Measurements from ENCODE around the gene FTCD. TPM values are rescaled to one million over a fixed set of nuclear protein-coding genes. Genes with fewer than 3 reads are reported as not detected.

FTCD gene
- total and polyA plus RNA-seq, 9 of the 15 experiments (the other 6 are each of a cell fraction or from before 2014, with no cell fraction given), result 0.11 to 1.6 (median 0.67) TPM; not detected in 5

GRCh38 chr21:46184625-46185555 is 29.5 kb upstream of the FTCD start (continued):
- TF ChIP-seq HMG20A (CRISPR knock-in tag; conservative IDR thresholded peaks at IDR 0.05) (no peak), KLF6 (CRISPR knock-in tag; IDR thresholded peaks at IDR 0.05; ENCODE audit: borderline replicate concordance) (no peak), EZH2 (IDR thresholded peaks at IDR 0.05; ENCODE audit: borderline replicate concordance, low read depth, low read length) (no peak), IRF1 (CRISPR knock-in tag; IDR thresholded peaks at IDR 0.05; ENCODE audit: borderline replicate concordance) (no peak), NELFE (IDR thresholded peaks at IDR 0.05; ENCODE audit: insufficient read depth, insufficient read length) (no peak), TBP (optimal IDR thresholded peaks at IDR 0.05; ENCODE audit: low read depth, low read length) (no peak), TCF15 (CRISPR knock-in tag; IDR thresholded peaks at IDR 0.05) (no peak), DDX20 (tag; IDR thresholded peaks at IDR 0.05; ENCODE audit: low read depth) (no peak), ZNF507 (tag; conservative IDR thresholded peaks at IDR 0.05) (no peak), FUS (optimal IDR thresholded peaks at IDR 0.05; ENCODE audit: low read depth, low read length) (no peak), HSF4 (CRISPR knock-in tag; IDR thresholded peaks at IDR 0.05; ENCODE audit: borderline replicate concordance) (no peak), ZNF407 (IDR thresholded peaks at IDR 0.05; ENCODE audit: low read depth) (no peak), ZNF77 (CRISPR knock-in tag; IDR thresholded peaks at IDR 0.05) (no peak), POLR2G (IDR thresholded peaks at IDR 0.05; ENCODE audit: low read depth, low read length) (peak; percentile 68; the same call in 1 of the 2 replicates), ILF3 (IDR thresholded peaks at IDR 0.05; ENCODE audit: borderline replicate concordance) (no peak), ZBTB8A (IDR thresholded peaks at IDR 0.05; ENCODE audit: partially characterized antibody) (no peak)
- TF ChIP-seq, protein P1, sequence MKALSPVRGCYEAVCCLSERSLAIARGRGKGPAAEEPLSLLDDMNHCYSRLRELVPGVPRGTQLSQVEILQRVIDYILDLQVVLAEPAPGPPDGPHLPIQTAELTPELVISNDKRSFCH (CRISPR knock-in tag; IDR thresholded peaks at IDR 0.05), result no peak
- TF ChIP-seq, protein P1 (tag; IDR thresholded peaks at IDR 0.05), result peak; percentile 50; the same call in 1 of the 2 replicates
